Liver (tissue), 9 donors: ENCODE data around the gene RBKS. TPM values are rescaled to one million over a fixed set of nuclear protein-coding genes. Genes with fewer than 3 reads are reported as not detected.

ENCODE experiments used
- DNase-seq: peaks from one replicate; pipeline ENCODE4 v3.0.0-alpha.2; 2017; ENCODE audit warnings: low spot score
- H3K27ac ChIP-seq, 2 donors: one replicate each; pipeline ENCODE4 v1.7.0; 2013; ENCODE audit warnings: inconsistent platforms in 2 of 2, low read length in 2 of 2, control low read depth in 1 of 2, low read depth in 1 of 2, mild to moderate bottlenecking in 1 of 2
- H3K27me3 ChIP-seq, 4 donors: one replicate each; pipeline versions ENCODE4 v1.6.1 to v1.7.0; 2013; ENCODE audit warnings: low read length in 3 of 4, inconsistent platforms in 1 of 4, mild to moderate bottlenecking in 1 of 4, moderate library complexity in 1 of 4; ENCODE audit not compliant: control insufficient read depth in 4 of 4, insufficient read depth in 4 of 4
- H3K36me3 ChIP-seq, 4 donors: one replicate each; pipeline versions ENCODE4 v1.6.1 to v1.7.0; 2013; ENCODE audit warnings: low read length in 3 of 4, mild to moderate bottlenecking in 3 of 4, low read depth in 1 of 4, moderate library complexity in 1 of 4; ENCODE audit not compliant: control insufficient read depth in 4 of 4, insufficient read depth in 3 of 4
- H3K4me1 ChIP-seq, 4 donors: one replicate each; pipeline versions ENCODE4 v1.6.1 to v1.7.0; 2013; ENCODE audit warnings: low read length in 3 of 4, mild to moderate bottlenecking in 3 of 4, moderate library complexity in 1 of 4; ENCODE audit not compliant: control insufficient read depth in 4 of 4, insufficient read depth in 4 of 4
- H3K4me3 ChIP-seq, 3 donors: one replicate each; pipeline versions ENCODE4 v1.6.1 to v1.7.0; 2013; ENCODE audit warnings: low read length in 3 of 3, control low read depth in 1 of 3, low read depth in 1 of 3, mild to moderate bottlenecking in 1 of 3
- H3K9ac ChIP-seq, 2 donors: one replicate each; pipeline ENCODE4 v1.7.0; 2013; ENCODE audit warnings: low read length in 2 of 2, mild to moderate bottlenecking in 2 of 2, moderate library complexity in 2 of 2, control low read depth in 1 of 2, low read depth in 1 of 2
- H3K9me3 ChIP-seq, 4 donors: one replicate each; pipeline versions ENCODE4 v1.6.1 to v1.7.0; 2013; ENCODE audit warnings: low read length in 3 of 4; ENCODE audit not compliant: control insufficient read depth in 4 of 4
- ATF3 ChIP-seq: IDR thresholded peaks from 2 replicates; pipeline ENCODE4 v1.6.1; 2016; ENCODE audit warnings: antibody characterized with exemption
- CTCF ChIP-seq: fragments of 150-350 bp; IDR thresholded peaks from 2 replicates; pipeline ENCODE4 v1.5.1; 2017; ENCODE audit warnings: improper control_type of control experiment, low read depth, low read length; ENCODE audit not compliant: missing input control
- EGR1 ChIP-seq, 2 donors: IDR thresholded peaks; 2 replicates each; pipeline ENCODE4 v1.6.1; 2016 to 2018; ENCODE audit warnings: antibody characterized with exemption in 2 of 2, low read depth in 2 of 2
- FOXA2 ChIP-seq: IDR thresholded peaks from 2 replicates; pipeline ENCODE4 v1.6.1; 2016; ENCODE audit warnings: antibody characterized with exemption
- GABPA ChIP-seq, 2 donors: IDR thresholded peaks in 1 of 2; conservative IDR thresholded peaks in 1 of 2; 2 replicates each; pipeline ENCODE4 v1.6.1; 2016; ENCODE audit warnings: antibody characterized with exemption in 2 of 2, mild to moderate bottlenecking in 1 of 2, moderate library complexity in 1 of 2
- HNF4A ChIP-seq, 2 donors: conservative IDR thresholded peaks; 2 replicates each; pipeline ENCODE4 v1.6.1; 2016; ENCODE audit warnings: antibody characterized with exemption in 2 of 2, mild to moderate bottlenecking in 2 of 2
- HNF4G ChIP-seq: IDR thresholded peaks from 2 replicates; pipeline ENCODE4 v1.6.1; 2016; ENCODE audit warnings: antibody characterized with exemption
- JUND ChIP-seq, 2 donors: IDR thresholded peaks; 2 replicates each; pipeline ENCODE4 v1.6.1; 2016; ENCODE audit warnings: antibody characterized with exemption in 2 of 2
- NR2F2 ChIP-seq: IDR thresholded peaks from 2 replicates; pipeline ENCODE4 v1.6.1; 2016; ENCODE audit warnings: antibody characterized with exemption
- RAD21 ChIP-seq, 2 donors: IDR thresholded peaks; 2 replicates each; pipeline ENCODE4 v1.6.1; 2016; ENCODE audit warnings: antibody characterized with exemption in 2 of 2, mild to moderate bottlenecking in 2 of 2
- REST ChIP-seq: IDR thresholded peaks from 2 replicates; pipeline ENCODE4 v1.6.1; 2016; ENCODE audit warnings: antibody characterized with exemption, mild to moderate bottlenecking
- RXRA ChIP-seq, 2 donors: IDR thresholded peaks; 2 replicates each; pipeline ENCODE4 v1.6.1; 2017 to 2018; ENCODE audit warnings: antibody characterized with exemption in 2 of 2, mild to moderate bottlenecking in 1 of 2
- SP1 ChIP-seq: IDR thresholded peaks from 2 replicates; pipeline ENCODE4 v1.6.1; 2018; ENCODE audit warnings: antibody characterized with exemption, mild to moderate bottlenecking
- TAF1 ChIP-seq: conservative IDR thresholded peaks from 2 replicates; pipeline ENCODE4 v1.6.1; 2016; ENCODE audit warnings: antibody characterized with exemption, mild to moderate bottlenecking
- YY1 ChIP-seq: IDR thresholded peaks from 2 replicates; pipeline ENCODE4 v1.6.1; 2016; ENCODE audit warnings: antibody characterized with exemption, mild to moderate bottlenecking
- WGBS: extraction: QIAGEN DNeasy Blood & Tissue Kit; methylation state at CpG from one replicate; pipeline ENCODE4 v1.1.7; 2013; 5-methylcytosine and 5-hydroxymethylcytosine counted together
- polyA plus RNA-seq, 2 donors: library from polyadenylated mRNA; stranded (reverse) in 1 of 2; unstranded in 1 of 2; fragments of 200-250 nt in 1 of 2; fragments of >200 nt in 1 of 2; fragmentation: Nextera tagmentation in 1 of 2; extraction: Ambion mirVana in 1 of 2; gene quantifications; one replicate each; pipeline versions ENCODE4 v1.2.1 to v1.2.3, GENCODE V29; 2013 to 2015
- total RNA-seq, 2 donors: library from RNA; depleted of rRNA; stranded (reverse); fragments of >200 nt; gene quantifications; one replicate each; pipeline ENCODE4 v1.2.3, GENCODE V29; 2014
- TF ChIP-seq, protein P1 (sequence below): IDR thresholded peaks from 2 replicates; pipeline ENCODE4 v1.6.1; 2016; ENCODE audit warnings: antibody characterized with exemption
- TF ChIP-seq, protein P2 (sequence below): IDR thresholded peaks from 2 replicates; pipeline ENCODE4 v1.6.1; 2016; ENCODE audit warnings: antibody characterized with exemption
- donor health status: healthy.
- donor health status: healthy.
- donor health status: healthy.
- donor health status: healthy.
- donor health status: healthy.

The RBKS gene
- total and polyA plus RNA-seq, 4 donors = 6.3 to 18.8 (median 15.2) TPM

DNA sequence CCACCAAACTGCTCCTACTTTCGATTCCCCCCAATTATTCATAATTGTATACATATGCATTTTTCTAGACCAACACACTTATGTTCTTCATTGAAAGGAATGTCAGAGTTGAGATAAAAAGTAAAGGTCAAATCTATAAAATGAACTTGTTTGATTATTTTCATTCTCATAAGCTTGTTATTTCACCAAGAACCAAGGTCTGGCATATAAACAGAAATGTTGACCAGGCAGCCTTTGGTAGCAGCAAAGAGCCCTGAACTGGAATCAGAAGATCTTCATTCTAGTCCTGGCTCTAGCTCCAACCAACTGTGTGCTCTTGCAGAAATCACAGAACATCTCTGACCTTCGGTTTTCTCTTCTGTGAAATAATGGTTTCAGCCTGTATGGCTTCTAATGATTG lies 42.9 kb downstream of the RBKS start:
- WGBS = 94% methylated on average over 2 of the region's 2 CpGs
- H3K4me3 ChIP-seq = no peak overlapping the region
- H3K27ac ChIP-seq = no peak overlapping the region
- H3K9ac ChIP-seq = no peak overlapping the region
- H3K27me3 ChIP-seq = no peaks in the 10 kb centered on the region
- no peaks in the 10 kb centered on the region for H3K9me3 ChIP-seq
- H3K4me1 ChIP-seq = no peaks in the 10 kb centered on the region
- H3K36me3 ChIP-seq = peaks cover 0 to 14% (median 2%) of the 10 kb centered on the region in 4 donors
- DNase-seq = no peak
- TF ChIP-seq SP1 (no peak), REST (no peak), TAF1 (no peak), YY1 (no peak), HNF4G (no peak), GABPA (IDR thresholded peaks at IDR 0.05 in 1 of 2, conservative IDR thresholded peaks at IDR 0.05 in 1 of 2) (no peak), CTCF (no peak), EGR1 (IDR thresholded peaks at IDR 0.05; ENCODE audit: low read depth in 2 of 2) (no peak), JUND (IDR thresholded peaks at IDR 0.05) (no peak), HNF4A (conservative IDR thresholded peaks at IDR 0.05) (no peak), ATF3 (no peak), NR2F2 (no peak), RAD21 (IDR thresholded peaks at IDR 0.05) (no peak), RXRA (IDR thresholded peaks at IDR 0.05) (no peak)
- TF ChIP-seq, protein P1, sequence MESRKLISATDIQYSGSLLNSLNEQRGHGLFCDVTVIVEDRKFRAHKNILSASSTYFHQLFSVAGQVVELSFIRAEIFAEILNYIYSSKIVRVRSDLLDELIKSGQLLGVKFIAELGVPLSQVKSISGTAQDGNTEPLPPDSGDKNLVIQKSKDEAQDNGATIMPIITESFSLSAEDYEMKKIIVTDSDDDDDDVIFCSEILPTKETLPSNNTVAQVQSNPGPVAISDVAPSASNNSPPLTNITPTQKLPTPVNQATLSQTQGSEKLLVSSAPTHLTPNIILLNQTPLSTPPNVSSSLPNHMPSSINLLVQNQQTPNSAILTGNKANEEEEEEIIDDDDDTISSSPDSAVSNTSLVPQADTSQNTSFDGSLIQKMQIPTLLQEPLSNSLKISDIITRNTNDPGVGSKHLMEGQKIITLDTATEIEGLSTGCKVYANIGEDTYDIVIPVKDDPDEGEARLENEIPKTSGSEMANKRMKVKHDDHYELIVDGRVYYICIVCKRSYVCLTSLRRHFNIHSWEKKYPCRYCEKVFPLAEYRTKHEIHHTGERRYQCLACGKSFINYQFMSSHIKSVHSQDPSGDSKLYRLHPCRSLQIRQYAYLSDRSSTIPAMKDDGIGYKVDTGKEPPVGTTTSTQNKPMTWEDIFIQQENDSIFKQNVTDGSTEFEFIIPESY = no peak
- TF ChIP-seq, protein P2, sequence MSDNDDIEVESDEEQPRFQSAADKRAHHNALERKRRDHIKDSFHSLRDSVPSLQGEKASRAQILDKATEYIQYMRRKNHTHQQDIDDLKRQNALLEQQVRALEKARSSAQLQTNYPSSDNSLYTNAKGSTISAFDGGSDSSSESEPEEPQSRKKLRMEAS = no peak

- Histone ChIP-seq H3K36me3 (peaks cover 3 to 17% (median 5%) of the 10 kb centered on the region in 4 donors), H3K9ac (no peak overlapping the region), H3K9me3 (no peaks in the 10 kb centered on the region), H3K4me1 (no peaks in the 10 kb centered on the region), H3K4me3 (no peak overlapping the region), H3K27me3 (no peaks in the 10 kb centered on the region), H3K27ac (no peak overlapping the region)
- no peak for DNase-seq
- whole genome bisulfite sequencing = 92% methylated on average over 4 of the region's 4 CpGs
- no peak for TF ChIP-seq ATF3
- TF ChIP-seq, protein P1 = no peak
- TF ChIP-seq JUND (IDR thresholded peaks at IDR 0.05) = no peak
- TF ChIP-seq, protein P2 = no peak
- no peak for TF ChIP-seq NR2F2
- TF ChIP-seq REST = no peak
- no peak for TF ChIP-seq FOXA2
- no peak for TF ChIP-seq SP1
- TF ChIP-seq RXRA (IDR thresholded peaks at IDR 0.05) = no peak
- TF ChIP-seq EGR1 (IDR thresholded peaks at IDR 0.05; ENCODE audit: low read depth in 2 of 2) = no peak
- TF ChIP-seq RAD21 (IDR thresholded peaks at IDR 0.05) = no peak
- no peak for TF ChIP-seq YY1
Measured at GRCh38 chr2:27844821-27845255, 45.3 kb downstream of the RBKS start.
